CD4-positive, alpha-beta T cell treated with Interleukin-15 for 4 hours (primary cell): ENCODE measurements around the gene PFKP.
"Not testable (repeated sequence)": the region's sequence is repeated elsewhere in the genome, so short reads cannot be mapped to it uniquely, and the experiment has no call there.

Experiments used
- DNase-seq: peaks from one replicate; pipeline ENCODE4 v3.0.0-alpha.2; 2020; ENCODE audit warnings: low spot score

The PFKP gene

GRCh38 chr10:3047596-3047995 lies 19.8 kb upstream of the PFKP start:
- no peak for DNase-seq

- DNase-seq: no peak
Measured at GRCh38 chr10:3048119-3049019, 19.0 kb upstream of the PFKP start.

DNA sequence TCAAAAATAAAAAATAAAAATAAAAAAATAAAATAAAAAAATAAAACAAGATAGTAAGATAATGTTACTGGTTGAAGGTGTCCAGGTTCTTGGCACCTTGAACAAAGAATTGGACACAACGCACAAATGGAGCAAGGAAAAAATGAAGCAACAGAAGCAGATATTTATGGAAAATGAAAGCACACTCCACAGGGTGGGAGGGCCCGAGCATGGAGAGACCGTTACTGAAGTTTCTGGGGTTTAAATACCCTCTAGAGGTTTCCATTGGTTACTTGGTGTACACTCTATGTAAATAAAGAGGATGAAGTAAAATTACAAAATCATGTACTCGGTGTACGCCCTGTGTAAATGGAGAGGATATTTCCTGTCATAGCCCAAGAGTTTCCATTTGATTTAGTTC lies 15.7 kb upstream of the PFKP start:
- no peak for DNase-seq

DNA sequence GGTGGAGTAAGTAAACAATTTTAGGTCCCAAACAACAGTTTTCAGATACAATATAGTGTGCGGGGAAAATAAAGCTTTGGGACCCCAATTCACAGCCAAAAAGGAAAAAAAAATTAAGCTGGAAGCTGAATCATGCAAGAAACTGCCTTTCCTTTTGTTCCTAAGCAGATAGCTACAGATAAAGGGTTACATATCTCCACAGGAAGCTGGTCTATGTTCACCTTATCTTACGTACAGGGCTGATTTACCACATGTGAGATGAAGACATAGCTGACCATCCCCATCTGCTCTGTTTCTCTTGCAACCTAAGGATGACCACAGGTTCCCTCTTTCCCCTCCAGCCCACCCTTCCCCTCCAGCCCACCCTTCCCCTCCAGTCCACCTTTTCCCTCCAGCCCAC lies 14.2 kb upstream of the PFKP start:
- DNase-seq: no peak

- no peak for DNase-seq
Measured at GRCh38 chr10:3054183-3054850, 13.0 kb upstream of the PFKP start.

DNA sequence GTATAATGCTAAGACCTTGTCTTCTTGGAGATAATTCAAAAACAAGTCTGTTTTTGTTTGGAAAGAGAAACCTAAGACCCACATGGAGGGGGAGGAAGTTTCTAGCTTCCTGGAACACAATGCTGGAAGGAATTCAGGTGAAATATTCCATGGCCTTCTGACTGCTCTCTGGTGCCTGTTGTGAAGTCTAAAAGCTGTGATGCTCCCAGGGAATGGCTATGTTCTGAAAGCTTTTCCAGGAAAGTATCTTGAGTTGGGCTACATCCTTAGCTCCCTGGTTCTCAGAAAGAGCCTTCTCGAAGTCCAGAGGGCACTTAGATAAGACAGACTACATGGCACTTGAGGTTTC lies 12.5 kb upstream of the PFKP start:
- no peak for DNase-seq

- DNase-seq: no peak
Measured at GRCh38 chr10:3056280-3057037, 10.9 kb upstream of the PFKP start.

GRCh38 chr10:3057946-3058345 lies 9.4 kb upstream of the PFKP start:
- DNase-seq: no peak

DNA sequence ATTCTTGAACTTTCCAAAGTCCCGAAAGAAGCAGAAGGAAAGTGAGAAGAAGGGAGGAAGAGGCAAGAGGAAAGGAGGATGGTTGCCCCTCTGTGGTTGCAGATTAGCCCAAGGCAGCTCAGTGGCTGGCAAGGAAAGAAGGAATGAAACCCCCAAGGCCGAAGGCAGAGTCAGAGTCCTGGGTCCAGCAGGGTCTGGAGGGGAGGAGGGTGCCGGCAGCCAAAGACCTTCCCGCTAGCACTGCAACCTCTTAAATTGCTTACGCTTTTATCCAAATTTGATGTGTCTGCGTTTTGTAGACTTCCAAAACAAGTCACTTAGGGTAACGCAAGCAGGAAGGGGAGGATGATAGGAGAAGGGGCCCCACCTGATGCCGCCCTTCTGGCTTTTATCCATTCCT lies 7.4 kb upstream of the PFKP start:
- DNase-seq: no peak

GRCh38 chr10:3060481-3060889 lies 6.9 kb upstream of the PFKP start:
- DNase-seq: no peak

GRCh38 chr10:3061323-3061898 lies 5.9 kb upstream of the PFKP start:
- not testable (repeated sequence) for DNase-seq

GRCh38 chr10:3062502-3063186 lies 4.7 kb upstream of the PFKP start:
- no peak for DNase-seq

- no peak for DNase-seq
Measured at GRCh38 chr10:3064423-3064822, 2.9 kb upstream of the PFKP start.

DNA sequence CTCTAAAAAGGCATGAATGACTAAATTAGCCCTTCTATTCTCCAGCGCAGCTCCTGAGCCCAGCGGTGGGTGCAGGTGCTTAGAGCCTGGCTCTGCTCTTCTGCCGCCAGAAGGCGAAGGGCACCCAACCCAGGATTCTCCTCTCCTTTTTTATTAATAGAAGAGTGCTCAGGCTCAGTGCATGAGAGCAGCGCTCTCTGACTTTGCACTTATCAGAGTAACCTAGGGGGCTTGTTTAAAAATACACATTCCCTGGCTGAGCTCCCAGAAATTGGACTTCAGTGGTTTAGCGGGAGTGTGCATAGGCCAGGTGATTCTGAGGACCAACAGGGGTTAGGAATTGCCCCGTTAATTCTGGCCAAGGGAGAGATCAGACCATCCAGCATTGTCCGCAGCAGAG lies 1.7 kb upstream of the PFKP start:
- DNase-seq: no peak

- no peak for DNase-seq
Measured at GRCh38 chr10:3066317-3067117, 831 bp upstream of the PFKP start.

DNA sequence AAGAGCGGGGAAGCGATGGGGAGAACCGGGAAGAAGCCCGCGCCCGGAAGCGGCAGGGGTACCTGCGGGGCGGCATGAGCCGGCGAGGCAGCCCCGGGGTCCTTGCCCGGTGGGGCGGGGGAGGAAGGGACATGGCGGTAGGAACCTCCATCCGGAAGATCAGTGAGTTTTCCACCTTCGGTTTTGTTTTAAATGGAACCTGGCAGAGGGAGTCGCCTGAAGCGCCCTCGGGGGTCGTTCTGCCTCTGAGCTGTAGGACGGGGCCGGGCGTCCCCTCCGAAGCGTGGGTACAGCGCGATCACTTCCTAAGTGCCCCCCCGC lies 471 bp downstream of the PFKP start:
- no peak for DNase-seq

DNA sequence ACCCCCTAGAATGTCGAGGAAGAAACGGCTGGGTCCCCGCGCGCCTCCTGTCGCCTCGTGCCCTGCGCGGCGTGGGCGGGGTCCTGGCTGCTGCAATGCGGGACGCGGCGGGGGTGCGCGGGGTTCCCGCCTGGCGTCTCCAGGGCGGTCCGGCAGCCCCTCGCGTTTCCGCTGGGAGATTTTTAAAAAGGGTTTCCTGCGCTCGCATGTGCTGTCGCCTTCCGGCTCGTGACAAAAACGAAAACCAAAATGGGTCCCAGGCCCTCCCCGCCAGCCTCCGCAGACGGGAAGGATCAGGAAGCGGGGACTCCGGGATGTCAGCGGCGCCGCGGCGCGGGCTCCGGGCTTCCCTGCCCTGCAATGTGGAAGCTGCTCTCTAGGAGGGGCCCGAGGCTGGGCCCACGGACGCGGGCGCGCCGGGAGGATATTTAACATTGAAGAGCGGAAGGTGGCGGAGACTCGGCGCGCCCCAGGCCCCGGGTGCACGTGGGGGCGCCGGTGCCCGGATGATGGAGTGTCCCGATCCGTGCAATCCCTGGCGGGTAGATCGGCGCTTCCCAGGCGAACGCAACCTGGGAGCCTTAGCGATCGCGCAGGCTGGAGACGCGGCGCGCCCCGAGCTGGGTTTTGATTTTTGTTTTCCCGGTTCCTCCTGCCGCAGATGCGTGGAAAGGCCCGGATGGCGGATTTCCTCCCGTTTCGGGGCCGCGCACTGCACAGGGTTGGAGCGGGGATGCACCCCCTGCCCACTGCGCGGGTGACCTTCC lies 1.0 kb downstream of the PFKP start:
- DNase-seq: peak; percentile 40

DNA sequence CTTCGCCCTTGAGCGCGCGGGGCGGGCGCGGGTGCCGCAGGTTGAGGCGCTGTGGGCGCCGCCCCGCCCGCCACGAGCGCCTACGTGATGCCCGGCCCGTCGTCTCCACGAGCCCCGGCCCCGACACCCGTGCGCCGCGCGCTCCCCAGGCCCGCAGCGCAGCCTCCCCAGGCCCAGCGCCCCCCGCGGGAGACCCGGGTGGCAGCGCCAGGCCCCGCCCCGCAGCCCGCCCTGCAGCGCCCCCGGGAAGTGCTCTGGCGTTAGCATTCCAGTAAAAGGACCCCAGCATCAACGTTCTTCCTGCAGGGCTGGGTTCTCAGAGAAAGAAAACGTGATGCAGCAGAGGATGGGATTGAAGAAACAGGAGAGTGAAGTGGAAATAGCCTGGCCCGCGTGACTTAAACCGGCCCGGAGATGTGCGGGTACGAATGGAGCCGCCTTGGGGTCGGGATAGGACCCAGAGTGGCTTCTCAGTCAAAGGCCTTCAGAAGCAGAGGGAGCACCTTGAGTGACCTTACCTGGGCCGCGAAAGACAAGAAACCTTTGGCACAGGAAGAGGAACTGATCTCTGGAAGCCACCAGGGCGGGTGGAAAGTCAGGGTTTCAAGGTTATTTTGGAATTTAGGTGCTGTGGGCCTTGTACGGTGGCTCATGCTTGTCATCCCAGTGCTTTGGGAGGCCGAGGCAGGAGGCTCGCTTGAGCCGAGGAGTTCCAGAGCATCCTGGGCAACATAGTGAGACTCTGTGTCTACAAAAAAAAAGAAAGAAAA lies 1.8 kb downstream of the PFKP start:
- no peak for DNase-seq

- DNase-seq: no peak
Measured at GRCh38 chr10:3069876-3070275, 2.5 kb downstream of the PFKP start.
